ENCODE results near the gene TULP1.

DNA sequence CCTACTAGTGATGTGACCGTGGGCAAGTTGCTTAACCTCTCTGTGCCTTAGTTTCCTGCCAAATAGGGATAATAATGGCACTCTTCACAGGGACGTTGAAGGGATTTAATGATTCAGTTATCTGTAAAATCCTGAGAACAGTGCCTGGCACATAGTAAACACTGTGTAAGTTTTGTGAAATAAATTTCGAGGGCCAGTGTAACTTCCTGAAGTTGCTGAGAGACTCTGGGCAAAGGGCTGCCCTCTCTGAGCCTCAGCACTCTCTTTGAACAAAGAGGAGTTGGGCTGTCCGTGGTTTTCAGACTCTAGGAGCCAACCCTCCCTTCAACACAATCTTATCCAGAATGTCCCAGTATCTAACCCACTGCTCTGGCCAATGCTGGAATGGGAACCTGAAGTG lies 13.3 kb downstream of the TULP1 start:
- TF ChIP-seq, protein P1, sequence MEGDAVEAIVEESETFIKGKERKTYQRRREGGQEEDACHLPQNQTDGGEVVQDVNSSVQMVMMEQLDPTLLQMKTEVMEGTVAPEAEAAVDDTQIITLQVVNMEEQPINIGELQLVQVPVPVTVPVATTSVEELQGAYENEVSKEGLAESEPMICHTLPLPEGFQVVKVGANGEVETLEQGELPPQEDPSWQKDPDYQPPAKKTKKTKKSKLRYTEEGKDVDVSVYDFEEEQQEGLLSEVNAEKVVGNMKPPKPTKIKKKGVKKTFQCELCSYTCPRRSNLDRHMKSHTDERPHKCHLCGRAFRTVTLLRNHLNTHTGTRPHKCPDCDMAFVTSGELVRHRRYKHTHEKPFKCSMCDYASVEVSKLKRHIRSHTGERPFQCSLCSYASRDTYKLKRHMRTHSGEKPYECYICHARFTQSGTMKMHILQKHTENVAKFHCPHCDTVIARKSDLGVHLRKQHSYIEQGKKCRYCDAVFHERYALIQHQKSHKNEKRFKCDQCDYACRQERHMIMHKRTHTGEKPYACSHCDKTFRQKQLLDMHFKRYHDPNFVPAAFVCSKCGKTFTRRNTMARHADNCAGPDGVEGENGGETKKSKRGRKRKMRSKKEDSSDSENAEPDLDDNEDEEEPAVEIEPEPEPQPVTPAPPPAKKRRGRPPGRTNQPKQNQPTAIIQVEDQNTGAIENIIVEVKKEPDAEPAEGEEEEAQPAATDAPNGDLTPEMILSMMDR (IDR thresholded peaks at IDR 0.05; ENCODE audit: borderline replicate concordance, extremely low read depth, low read length, poor library complexity, severe bottlenecking), result no peak
- no peak for TF ChIP-seq EZH2 (IDR thresholded peaks at IDR 0.05; ENCODE audit: borderline replicate concordance, low read depth, low read length, severe bottlenecking)

All from DND-41 (cell line).